ENCODE results near the gene SDC3.

The SDC3 gene

GRCh38 chr1:30906631-30907441 is 1.7 kb downstream of the SDC3 start:
- DNase-seq (ENCODE audit: low read depth, low spot score), result no peak
- H3K4me3 ChIP-seq (ENCODE audit: low read length), result no peak overlapping the region

DNA sequence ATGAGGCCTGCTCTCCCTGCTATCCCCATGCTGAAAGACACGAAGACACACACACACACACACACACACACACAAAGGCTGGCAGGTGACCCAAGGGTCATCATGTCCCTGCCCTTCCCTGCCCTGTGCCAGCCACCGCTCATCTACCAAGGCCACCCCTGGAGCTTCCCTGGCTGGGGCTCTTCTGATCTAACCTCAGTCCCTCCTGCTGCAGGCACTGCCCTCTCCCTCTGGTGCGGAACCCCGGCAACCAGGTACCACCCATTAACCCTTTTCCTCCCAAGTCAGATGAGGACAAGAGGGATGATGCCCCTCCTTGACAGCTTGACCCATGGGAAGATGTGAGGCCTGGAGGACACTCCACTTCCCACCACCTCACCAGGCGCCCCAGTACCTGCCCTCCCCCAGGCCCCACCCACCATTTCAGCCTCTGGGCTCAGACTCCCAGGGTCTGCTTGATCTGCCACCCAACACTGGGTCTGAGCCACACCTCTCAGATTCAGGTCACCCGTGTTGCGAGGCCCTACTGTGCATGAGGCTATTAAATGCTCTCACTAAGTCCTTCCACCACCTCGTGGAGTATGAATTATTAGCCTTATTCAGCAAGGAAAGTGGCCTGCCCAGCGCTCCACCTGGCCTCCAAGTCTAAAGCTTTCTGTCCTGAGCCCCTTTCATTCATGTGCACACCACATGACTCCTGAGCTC is 2.5 kb downstream of the SDC3 start:
- H3K4me3 ChIP-seq (ENCODE audit: low read length), result no peak overlapping the region
- no peak for DNase-seq (ENCODE audit: low read depth, low spot score)

DNA sequence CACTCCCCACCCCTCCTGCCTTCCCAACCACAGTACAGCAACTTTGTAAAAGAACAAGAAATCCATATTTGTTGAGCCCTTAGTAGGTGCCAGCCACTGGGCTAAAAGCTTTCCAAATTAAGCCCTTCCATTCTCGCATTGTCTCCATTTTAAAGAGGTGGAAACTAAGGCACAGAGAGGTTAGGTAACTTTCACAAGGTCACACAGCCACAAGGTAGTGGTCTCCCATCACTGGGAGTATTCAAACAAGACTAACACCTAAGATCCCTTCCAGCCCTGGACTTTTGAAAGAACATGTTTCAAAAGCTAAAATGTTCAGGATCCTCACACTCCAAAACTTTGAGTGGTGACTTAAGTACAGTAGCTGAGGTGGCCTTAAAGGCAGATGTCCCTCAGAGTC is 3.2 kb downstream of the SDC3 start:
- DNase-seq (ENCODE audit: low read depth, low spot score), result no peak
- H3K4me3 ChIP-seq (ENCODE audit: low read length), result no peak overlapping the region

GRCh38 chr1:30904962-30905335 is 3.6 kb downstream of the SDC3 start:
- H3K4me3 ChIP-seq (ENCODE audit: low read length), result no peak overlapping the region
- no peak for DNase-seq (ENCODE audit: low read depth, low spot score)

GRCh38 chr1:30904191-30904961 is 4.2 kb downstream of the SDC3 start:
- no peak for DNase-seq (ENCODE audit: low read depth, low spot score)
- H3K4me3 ChIP-seq (ENCODE audit: low read length), result no peak overlapping the region

DNA sequence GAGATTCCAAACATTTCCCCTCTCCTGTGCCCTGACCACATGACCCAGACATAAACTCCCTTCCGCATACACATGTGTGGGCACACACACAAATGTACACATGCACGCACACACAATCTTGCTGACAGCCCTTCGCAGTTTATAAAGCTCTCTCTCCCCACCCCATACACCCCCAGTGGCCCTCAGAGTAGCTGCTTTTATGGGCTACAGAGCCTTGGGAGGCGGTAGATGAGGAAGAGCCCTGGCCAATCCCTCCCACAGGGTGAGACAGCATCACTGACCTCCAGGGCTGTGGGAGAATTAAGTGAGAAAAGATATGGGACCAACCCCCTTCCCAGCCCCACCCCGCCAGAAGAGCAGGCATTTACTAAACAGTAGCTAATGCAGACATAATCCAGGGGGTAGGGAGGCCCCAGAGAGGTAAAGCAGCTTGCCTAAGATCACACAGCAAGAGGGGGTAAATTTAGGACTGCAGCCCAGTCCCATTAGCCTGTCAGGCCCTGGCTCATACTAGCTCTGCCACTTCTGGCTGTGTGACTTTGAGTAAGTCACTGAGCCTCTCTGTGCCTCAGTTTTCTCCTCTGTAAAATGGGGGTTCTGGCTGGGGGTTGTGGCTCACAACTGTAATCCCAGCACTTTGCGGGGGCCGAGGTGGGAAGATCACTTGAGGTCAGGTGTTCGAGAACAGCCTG is 5.1 kb downstream of the SDC3 start:
- DNase-seq (ENCODE audit: low read depth, low spot score), result no peak
- H3K4me3 ChIP-seq (ENCODE audit: low read length), result no peak overlapping the region

DNA sequence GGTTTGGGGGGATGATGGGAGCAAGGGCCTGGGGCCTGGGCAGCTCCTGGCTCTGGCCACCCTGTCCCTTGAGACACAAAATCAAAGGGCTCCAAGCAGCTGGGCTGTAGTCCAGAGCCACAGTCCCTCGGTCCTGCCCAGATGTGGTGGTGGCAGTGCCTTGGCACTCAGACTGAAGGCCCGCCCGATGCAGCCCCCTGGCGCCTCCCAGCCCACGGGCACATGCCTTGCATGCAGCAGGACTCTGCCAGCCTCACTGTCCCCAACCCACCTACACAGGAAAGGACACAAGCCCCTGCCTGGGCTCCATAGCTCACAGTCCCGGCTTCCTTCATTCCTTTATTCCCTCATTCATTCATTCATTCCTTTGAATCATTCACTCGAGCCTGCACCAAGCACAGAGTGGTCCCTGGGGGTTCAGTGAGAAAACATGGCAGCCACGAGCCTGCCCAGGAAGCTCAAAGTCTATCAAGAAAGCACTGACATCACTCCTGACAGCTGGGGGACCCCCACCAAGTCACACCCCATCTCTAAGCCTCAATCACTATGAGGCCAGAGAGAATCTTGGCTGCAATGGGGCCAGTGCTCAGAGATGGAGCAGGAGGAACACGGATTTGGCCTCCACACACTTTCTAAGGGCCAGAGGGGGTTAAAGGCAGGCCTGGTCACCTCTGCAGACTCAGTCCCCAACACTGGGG is 5.8 kb downstream of the SDC3 start:
- DNase-seq (ENCODE audit: low read depth, low spot score), result no peak
- H3K4me3 ChIP-seq (ENCODE audit: low read length), result no peak overlapping the region

GRCh38 chr1:30901798-30902581 is 6.6 kb downstream of the SDC3 start:
- DNase-seq (ENCODE audit: low read depth, low spot score), result no peak
- H3K4me3 ChIP-seq (ENCODE audit: low read length), result no peak overlapping the region

GRCh38 chr1:30900931-30901560 is 7.5 kb downstream of the SDC3 start:
- no peak for DNase-seq (ENCODE audit: low read depth, low spot score)
- no peak overlapping the region for H3K4me3 ChIP-seq (ENCODE audit: low read length)

DNA sequence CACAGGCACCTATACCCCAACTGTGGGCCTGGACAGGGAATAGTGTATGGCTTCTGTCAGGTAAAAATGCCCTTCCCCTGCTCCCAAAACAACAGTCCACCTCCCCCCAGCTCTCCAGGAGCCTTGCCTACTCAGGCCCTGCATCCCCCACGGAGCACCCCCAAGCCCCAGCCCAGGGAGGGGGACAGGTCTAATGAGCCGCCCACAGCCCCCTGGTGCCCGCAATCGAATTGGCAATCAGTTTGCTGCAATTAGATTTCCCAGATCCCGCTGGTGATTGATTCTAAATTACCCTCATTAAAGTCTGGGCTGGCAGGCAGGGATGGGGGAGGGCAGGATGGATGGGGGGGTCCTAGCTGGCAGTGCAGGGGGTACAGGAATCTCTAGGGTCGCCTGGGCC is 8.1 kb downstream of the SDC3 start:
- H3K4me3 ChIP-seq (ENCODE audit: low read length), result no peak overlapping the region
- no peak for DNase-seq (ENCODE audit: low read depth, low spot score)

GRCh38 chr1:30899577-30900389 is 8.8 kb downstream of the SDC3 start:
- H3K4me3 ChIP-seq (ENCODE audit: low read length), result no peak overlapping the region
- no peak for DNase-seq (ENCODE audit: low read depth, low spot score)

DNA sequence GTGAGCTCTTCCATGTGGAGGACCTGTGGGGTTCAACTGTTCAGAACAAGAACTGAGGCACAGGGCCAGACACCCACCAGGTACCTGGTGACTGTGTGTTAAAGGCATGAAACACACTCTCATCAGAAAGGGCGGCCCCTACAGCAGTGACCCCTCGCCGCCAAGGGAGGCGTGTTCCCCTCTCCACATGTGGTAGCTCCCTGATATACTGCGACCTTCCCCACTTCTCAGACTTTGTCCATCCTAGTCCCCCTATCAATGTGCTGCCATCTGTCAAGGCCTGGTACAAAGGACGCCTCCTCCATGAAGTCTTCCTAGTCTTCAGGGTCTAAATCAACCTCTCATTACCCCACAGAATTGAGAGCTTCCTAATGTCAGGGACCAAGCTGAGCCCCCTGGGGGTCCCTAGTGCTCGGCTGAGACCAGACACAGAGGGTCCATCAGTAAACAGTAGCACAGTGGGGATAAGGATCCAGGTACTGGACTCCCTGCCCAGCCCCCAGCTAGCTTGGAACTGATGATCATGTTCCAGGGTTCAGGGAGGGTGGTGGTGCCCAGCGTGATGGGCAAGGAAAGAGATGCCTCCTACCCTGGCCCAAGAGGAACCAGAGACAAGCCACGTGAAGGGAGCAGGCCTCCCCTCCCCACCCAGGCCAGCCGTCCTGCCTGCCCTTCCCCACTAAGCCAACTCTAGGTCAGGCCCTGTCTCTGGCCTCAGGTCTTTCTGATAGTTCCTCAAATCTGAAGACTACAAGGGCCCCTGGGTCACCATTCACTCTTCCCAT is 10.3 kb downstream of the SDC3 start:
- no peak for DNase-seq (ENCODE audit: low read depth, low spot score)
- H3K4me3 ChIP-seq (ENCODE audit: low read length), result no peak overlapping the region

DNA sequence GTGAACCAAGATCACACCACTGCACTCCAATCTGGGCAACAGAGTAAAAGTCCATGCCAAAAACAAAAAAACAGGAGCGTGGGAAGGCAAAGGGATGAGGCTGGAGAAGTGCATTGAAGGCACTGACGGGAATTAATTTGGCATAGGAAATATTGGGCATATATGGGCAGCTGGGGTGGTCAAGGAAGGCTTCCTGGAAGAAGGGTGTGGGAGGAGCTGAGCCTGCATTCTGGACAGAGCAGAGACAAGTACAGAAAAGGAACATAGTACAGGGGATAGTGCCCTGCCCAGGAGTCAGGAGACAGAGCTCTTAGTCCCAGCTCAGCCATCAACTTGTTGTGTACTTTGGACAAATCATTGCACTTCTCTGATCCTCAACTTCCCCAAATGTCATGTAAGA is 11.7 kb downstream of the SDC3 start:
- no peak for DNase-seq (ENCODE audit: low read depth, low spot score)

GRCh38 chr1:30895944-30896660 is 12.5 kb downstream of the SDC3 start:
- no peak for DNase-seq (ENCODE audit: low read depth, low spot score)
- H3K4me3 ChIP-seq (ENCODE audit: low read length), result no peak overlapping the region

More for the DNA sequence above, 11.7 kb downstream of the SDC3 start:
- H3K4me3 ChIP-seq (ENCODE audit: low read length), result no peak overlapping the region

DNA sequence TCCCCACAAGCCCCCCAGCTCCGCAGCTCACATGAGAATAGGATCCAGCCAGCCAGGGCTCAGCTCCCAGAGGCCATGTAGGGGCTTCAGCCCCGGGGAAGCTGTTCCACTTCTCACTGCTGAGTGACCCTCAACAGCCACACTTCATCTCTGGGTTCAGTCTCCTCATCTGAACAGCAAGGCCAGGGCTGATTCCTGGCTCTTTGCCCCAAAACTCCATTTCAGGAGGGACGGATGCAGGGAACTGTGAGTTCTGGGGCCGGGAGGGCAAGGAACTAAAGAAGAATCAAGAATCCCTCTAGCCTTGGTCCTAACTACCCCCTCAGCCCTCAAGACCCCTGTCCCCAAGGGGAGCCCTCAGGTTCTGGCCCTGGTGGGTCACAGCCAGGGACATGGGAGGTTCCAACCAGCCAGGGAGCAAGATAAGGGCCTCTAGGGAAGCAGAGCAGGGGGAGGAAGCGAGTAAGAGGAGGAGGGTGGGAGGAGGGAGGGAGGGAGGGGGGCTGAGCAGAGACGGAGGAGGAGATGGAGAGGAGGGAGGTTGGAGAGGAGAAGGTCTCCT is 13.1 kb downstream of the SDC3 start:
- DNase-seq (ENCODE audit: low read depth, low spot score), result no peak
- no peak overlapping the region for H3K4me3 ChIP-seq (ENCODE audit: low read length)
